Stimulated activated CD8-positive, alpha-beta memory T cell treated with anti-CD3 and anti-CD28 coated beads, Interleukin-4, amount 100 ng/mL, for 24 hours (primary cell): ENCODE data around the gene SCUBE3.

ENCODE experiments used
- DNase-seq: peaks from one replicate; pipeline ENCODE4 v3.0.0-alpha.2; 2020; ENCODE audit warnings: low read depth

SCUBE3 gene

GRCh38 chr6:35272005-35272404 lies 58.2 kb downstream of the SCUBE3 start:
- DNase-seq, result no peak

GRCh38 chr6:35273822-35274559 lies 60.2 kb downstream of the SCUBE3 start:
- DNase-seq, result no peak

DNA sequence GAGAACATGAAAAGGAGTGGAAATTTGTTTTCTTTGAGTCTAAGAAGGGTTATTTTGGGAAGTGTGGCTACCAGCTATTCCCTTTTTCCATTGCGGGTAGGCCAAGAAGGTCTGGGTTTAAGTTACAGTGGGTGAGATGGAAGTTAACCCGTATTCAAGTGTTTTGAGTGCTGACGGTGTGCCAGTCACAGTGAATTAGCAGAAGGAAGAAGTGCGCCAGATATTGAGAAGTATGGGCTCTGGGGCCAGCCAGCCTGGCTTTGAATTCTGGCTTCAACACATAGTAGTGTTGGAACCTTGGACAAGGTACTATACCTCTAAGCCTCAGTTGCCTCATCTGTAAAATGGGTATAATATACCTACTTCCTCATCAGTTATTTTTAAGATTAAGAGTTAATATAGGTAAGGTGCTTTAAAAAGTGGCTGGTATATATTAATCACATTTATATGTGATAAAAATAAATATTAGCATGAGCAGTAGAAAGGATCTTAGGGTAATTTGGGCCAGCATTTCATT lies 62.0 kb downstream of the SCUBE3 start:
- no peak for DNase-seq

- DNase-seq, result no peak
Observed at GRCh38 chr6:35278708-35279107, 65.0 kb downstream of the SCUBE3 start.

GRCh38 chr6:35280903-35281302 lies 67.1 kb downstream of the SCUBE3 start:
- no peak for DNase-seq

GRCh38 chr6:35282472-35282871 lies 68.7 kb downstream of the SCUBE3 start:
- DNase-seq, result no peak

DNA sequence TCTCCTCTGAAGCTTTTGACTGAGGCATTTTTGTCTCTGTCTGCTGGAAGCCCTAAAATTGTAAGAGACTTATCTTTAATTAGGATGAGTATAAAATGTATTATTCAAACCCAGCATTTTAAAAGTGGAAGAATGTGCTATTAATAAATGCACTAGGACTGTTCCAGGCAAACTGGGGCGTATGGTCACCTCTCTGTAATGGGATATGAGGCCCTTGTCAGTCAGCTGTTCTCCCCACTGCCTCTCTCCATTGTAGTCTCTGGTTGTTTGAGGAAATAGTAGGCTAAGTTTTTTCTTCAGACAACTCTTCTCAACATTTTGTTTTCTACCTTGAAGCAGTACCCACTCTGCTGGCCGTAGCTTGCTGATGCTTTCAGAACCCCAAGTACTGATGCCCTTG lies 69.6 kb downstream of the SCUBE3 start:
- no peak for DNase-seq

- no peak for DNase-seq
Observed at GRCh38 chr6:35287671-35288396, 74.1 kb downstream of the SCUBE3 start.

DNA sequence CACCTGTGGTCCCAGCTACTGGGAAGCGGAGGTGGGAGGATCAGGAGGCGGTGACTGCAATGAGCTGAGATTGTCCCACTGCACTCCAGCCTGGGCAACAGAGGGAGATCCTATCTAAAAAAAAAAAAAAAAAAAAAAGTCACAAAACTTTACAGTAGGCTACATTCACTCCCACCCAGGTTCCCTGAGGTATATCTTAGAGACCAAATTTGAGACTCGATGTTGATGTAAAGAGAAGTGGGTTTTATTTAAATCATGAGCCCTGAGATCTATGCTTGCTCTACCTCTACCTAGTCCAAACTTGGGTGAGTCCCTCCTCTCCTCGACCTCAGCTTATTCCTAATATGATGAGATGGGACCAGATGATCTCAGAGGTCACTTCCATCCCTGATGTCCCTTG lies 75.1 kb downstream of the SCUBE3 start:
- no peak for DNase-seq

DNA sequence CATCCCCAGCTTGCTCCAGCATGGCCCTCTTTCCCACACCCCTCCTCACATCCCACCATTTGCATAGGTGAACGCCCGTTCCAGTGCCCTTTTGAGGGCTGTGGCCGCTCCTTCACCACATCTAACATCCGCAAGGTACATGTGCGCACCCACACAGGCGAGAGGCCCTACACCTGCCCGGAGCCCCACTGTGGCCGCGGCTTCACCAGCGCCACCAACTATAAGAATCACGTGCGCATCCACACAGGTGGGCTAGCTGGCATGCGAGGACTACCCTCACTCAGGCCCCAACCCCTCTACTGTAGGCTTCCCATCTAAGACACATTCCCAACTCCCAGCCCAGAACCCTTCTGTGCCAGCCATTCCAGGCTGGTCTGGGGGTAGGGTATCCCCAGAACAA lies 77.7 kb downstream of the SCUBE3 start:
- no peak for DNase-seq

DNA sequence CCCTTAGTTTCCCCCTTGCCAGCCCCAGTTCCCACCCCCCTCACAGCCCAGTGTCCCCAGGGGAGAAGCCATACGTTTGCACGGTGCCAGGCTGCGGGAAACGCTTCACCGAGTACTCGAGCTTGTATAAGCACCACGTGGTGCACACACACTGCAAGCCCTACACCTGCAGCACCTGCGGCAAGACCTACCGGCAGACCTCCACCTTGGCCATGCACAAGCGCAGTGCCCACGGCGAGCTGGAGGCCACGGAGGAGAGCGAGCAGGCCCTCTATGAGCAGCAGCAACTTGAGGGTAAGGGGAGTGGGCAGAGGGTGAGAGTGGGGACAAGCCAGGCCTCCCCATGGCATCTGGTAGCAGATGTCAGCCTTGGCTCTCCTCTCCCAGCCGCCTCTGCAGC lies 78.7 kb downstream of the SCUBE3 start:
- DNase-seq, result no peak

- no peak for DNase-seq
Observed at GRCh38 chr6:35293681-35294080, 79.9 kb downstream of the SCUBE3 start.

GRCh38 chr6:35294308-35294945 lies 80.7 kb downstream of the SCUBE3 start:
- peak; percentile 19 for DNase-seq

GRCh38 chr6:35295036-35295435 lies 81.3 kb downstream of the SCUBE3 start:
- no peak for DNase-seq

- no peak for DNase-seq
Observed at GRCh38 chr6:35295521-35296315, 82.0 kb downstream of the SCUBE3 start.

DNA sequence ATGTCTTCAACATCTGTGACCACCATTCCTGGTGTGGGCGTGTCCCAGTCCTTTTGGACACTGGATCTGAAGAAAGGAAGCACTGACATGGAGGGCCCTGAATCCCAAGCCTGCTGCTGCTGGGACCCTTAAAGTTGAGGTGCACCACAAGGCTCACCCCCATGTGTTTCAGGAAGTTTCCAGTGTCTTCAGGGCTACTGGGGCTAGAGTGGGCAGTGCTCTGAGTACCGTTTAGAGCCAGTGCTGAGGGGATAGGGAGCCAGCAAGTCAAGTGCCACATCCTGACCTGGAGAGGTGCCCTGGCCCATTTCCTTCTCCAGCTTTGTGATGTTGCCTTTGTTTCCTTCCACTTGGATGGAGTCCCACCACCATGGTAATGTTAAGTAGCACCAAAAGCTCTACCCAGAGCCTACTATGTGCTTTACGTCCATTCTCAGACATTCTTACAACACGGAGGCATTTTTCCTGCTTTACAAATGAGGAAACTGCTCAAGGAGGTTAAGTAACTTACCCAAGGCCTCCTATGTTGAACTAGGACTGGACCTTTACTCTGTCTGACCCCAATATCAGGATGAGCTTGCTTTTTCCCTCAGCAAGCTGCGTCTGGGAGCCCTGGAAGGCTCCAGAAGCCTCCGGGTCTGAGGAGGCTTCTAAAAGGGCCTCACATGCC lies 83.3 kb downstream of the SCUBE3 start:
- no peak for DNase-seq

GRCh38 chr6:35297601-35298481 lies 84.1 kb downstream of the SCUBE3 start, which contains the start of gene DEF6:
Gene DEF6 (plus strand): TSS chr6:35297818. CDS start chr6:35297857, 39 bp downstream.
- DNase-seq, result peak; percentile 79

- no peak for DNase-seq
Observed at GRCh38 chr6:35298625-35299140, 84.9 kb downstream of the SCUBE3 start.

DNA sequence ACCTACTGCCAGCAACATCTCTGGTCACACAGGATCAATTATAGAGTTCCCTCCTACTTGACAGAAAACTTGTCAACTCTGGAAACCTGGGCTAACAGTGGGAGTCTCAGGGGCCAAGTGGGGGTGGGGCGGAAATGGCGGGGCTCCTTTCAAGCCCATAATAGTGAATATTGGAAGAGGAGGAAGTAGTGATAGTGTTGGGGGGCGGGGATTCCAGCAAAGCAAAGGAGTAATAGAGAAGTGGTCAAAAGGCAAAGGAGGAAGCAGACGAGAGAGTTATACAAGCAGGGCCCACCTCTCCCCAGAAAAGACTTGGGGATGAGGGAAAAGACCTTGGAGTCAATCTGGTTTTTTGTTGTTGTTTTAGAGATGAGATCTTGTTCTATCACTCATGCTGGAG lies 85.9 kb downstream of the SCUBE3 start:
- no peak for DNase-seq

- no peak for DNase-seq
Observed at GRCh38 chr6:35300848-35301247, 87.1 kb downstream of the SCUBE3 start.
